ENCODE measurements around the gene PCGF5. TPM values are rescaled to one million over a fixed set of nuclear protein-coding genes. Genes with fewer than 3 reads are reported as not detected.

PCGF5 gene
- total and polyA plus RNA-seq, 4 donors, result 18.9 to 55.5 (median 32.2) TPM

DNA sequence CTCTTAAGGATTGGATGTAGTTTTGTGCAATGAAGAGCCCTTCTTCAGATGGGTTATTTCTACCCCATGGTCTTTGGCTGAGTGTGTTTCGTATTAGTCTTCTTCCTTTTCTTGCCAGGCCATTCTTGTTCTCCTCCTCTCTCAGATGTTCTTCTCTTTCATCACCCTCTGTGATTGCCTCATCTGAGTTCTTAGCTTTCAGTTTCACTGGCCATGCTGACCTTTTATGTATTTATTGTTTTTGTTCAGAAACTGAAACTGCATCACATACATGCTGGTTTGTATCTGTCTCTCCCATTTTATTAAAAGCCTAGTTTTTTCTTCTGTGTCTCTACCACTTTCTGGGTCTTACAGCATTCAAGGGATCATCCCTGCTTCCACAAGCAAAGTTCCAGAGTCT lies 21.7 kb upstream of the PCGF5 start:
- H3K9me3 ChIP-seq (ENCODE audit: control insufficient read depth in 4 of 4, low read length in 3 of 4), result no peaks in the 10 kb centered on the region
- H3K36me3 ChIP-seq (ENCODE audit: control insufficient read depth in 4 of 4, insufficient read depth in 3 of 4, low read depth in 1 of 4, low read length in 3 of 4), result no peaks in the 10 kb centered on the region
- peak overlapping the region; percentile 63 to 71 for H3K27ac ChIP-seq (ENCODE audit: low read depth in 1 of 2, low read length in 2 of 2)
- H3K9ac ChIP-seq (ENCODE audit: low read depth in 1 of 2, low read length in 2 of 2), result peak overlapping the region in 1 of 2 donors; percentile 48
- 9% methylated on average over 1 of the region's 1 CpG for WGBS
- H3K4me1 ChIP-seq (ENCODE audit: control insufficient read depth in 4 of 4, insufficient read depth in 4 of 4, low read length in 3 of 4), result peaks cover 4 to 14% (median 12%) of the 10 kb centered on the region in 4 donors
- H3K4me3 ChIP-seq (ENCODE audit: low read depth in 1 of 3, low read length in 3 of 3), result no peak overlapping the region
- H3K27me3 ChIP-seq (ENCODE audit: control insufficient read depth in 4 of 4, insufficient read depth in 4 of 4, low read length in 3 of 4), result no peaks in the 10 kb centered on the region
- TF ChIP-seq, protein P1, sequence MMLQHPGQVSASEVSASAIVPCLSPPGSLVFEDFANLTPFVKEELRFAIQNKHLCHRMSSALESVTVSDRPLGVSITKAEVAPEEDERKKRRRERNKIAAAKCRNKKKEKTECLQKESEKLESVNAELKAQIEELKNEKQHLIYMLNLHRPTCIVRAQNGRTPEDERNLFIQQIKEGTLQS (IDR thresholded peaks at IDR 0.05), result peak; percentile 99
- TF ChIP-seq HNF4A (conservative IDR thresholded peaks at IDR 0.05) (peak; percentile 25 to 27), RAD21 (IDR thresholded peaks at IDR 0.05) (peak in 1 of 2 donors; percentile 30), SP1 (IDR thresholded peaks at IDR 0.05) (peak; percentile 11), YY1 (IDR thresholded peaks at IDR 0.05) (peak; percentile 13), NR2F2 (IDR thresholded peaks at IDR 0.05) (peak; percentile 35), RXRA (IDR thresholded peaks at IDR 0.05) (peak; percentile 22 to 38), TAF1 (conservative IDR thresholded peaks at IDR 0.05) (no peak), HNF4G (IDR thresholded peaks at IDR 0.05) (no peak), JUND (IDR thresholded peaks at IDR 0.05) (peak in 1 of 2 donors; percentile 31)
- TF ChIP-seq, protein P2, sequence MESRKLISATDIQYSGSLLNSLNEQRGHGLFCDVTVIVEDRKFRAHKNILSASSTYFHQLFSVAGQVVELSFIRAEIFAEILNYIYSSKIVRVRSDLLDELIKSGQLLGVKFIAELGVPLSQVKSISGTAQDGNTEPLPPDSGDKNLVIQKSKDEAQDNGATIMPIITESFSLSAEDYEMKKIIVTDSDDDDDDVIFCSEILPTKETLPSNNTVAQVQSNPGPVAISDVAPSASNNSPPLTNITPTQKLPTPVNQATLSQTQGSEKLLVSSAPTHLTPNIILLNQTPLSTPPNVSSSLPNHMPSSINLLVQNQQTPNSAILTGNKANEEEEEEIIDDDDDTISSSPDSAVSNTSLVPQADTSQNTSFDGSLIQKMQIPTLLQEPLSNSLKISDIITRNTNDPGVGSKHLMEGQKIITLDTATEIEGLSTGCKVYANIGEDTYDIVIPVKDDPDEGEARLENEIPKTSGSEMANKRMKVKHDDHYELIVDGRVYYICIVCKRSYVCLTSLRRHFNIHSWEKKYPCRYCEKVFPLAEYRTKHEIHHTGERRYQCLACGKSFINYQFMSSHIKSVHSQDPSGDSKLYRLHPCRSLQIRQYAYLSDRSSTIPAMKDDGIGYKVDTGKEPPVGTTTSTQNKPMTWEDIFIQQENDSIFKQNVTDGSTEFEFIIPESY (IDR thresholded peaks at IDR 0.05), result no peak
- DNase-seq (ENCODE audit: low spot score), result no peak

DNA sequence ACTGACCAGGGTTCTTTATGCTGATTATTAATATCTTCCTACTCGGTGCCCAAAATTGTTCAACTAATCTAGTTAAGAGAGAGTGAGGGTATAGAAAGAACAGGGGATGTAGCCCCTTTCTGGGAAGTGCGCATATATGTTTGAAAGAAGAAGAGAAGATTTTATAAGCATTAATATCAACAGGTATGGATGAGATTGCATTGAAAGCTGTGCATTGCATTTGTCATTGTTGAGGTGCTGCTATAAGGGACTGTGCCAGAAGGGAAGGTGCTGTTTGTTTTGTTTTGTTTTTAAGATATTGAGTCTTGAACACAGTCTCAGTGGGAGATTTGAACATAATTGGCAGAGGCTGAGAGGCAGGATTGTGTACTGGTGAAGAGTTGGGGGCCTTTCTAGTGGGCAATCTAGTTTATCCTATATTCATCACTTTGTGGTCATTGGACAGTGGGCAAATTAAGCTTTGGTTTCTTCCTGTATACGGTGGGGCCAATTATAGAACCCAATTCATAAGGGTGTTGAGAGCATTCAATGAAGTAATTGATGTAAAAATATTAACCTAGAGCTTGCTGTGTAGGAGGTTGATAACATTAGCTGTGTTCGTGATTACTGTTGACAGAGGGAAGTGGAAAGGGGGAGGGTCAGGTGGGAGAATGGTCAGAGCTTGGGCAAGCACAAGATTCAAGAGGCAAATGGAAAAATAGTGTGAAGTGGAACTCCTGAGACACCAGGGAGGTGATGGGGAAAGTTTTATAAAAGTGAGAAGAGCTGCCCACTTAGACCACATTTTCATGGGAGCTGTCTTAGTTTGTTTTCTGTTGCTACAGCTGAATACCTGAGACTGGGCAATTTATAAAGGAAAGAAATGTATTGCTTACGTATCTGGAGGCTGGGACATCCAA lies 19.9 kb upstream of the PCGF5 start:
- no peaks in the 10 kb centered on the region for H3K27me3 ChIP-seq (ENCODE audit: control insufficient read depth in 4 of 4, insufficient read depth in 4 of 4, low read length in 3 of 4)
- no peak for TF ChIP-seq SP1 (IDR thresholded peaks at IDR 0.05)
- TF ChIP-seq FOXA2 (IDR thresholded peaks at IDR 0.05), result no peak
- TF ChIP-seq, protein P3, sequence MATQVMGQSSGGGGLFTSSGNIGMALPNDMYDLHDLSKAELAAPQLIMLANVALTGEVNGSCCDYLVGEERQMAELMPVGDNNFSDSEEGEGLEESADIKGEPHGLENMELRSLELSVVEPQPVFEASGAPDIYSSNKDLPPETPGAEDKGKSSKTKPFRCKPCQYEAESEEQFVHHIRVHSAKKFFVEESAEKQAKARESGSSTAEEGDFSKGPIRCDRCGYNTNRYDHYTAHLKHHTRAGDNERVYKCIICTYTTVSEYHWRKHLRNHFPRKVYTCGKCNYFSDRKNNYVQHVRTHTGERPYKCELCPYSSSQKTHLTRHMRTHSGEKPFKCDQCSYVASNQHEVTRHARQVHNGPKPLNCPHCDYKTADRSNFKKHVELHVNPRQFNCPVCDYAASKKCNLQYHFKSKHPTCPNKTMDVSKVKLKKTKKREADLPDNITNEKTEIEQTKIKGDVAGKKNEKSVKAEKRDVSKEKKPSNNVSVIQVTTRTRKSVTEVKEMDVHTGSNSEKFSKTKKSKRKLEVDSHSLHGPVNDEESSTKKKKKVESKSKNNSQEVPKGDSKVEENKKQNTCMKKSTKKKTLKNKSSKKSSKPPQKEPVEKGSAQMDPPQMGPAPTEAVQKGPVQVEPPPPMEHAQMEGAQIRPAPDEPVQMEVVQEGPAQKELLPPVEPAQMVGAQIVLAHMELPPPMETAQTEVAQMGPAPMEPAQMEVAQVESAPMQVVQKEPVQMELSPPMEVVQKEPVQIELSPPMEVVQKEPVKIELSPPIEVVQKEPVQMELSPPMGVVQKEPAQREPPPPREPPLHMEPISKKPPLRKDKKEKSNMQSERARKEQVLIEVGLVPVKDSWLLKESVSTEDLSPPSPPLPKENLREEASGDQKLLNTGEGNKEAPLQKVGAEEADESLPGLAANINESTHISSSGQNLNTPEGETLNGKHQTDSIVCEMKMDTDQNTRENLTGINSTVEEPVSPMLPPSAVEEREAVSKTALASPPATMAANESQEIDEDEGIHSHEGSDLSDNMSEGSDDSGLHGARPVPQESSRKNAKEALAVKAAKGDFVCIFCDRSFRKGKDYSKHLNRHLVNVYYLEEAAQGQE (IDR thresholded peaks at IDR 0.05), result no peak
- no peak for TF ChIP-seq RXRA (IDR thresholded peaks at IDR 0.05)
- TF ChIP-seq HNF4A (conservative IDR thresholded peaks at IDR 0.05), result no peak
- TF ChIP-seq, protein P1 (IDR thresholded peaks at IDR 0.05), result no peak
- no peak for TF ChIP-seq GABPA (IDR thresholded peaks at IDR 0.05 in 1 of 2, conservative IDR thresholded peaks at IDR 0.05 in 1 of 2)
- H3K9ac ChIP-seq (ENCODE audit: low read depth in 1 of 2, low read length in 2 of 2), result no peak overlapping the region
- H3K27ac ChIP-seq (ENCODE audit: low read depth in 1 of 2, low read length in 2 of 2), result no peak overlapping the region
- peaks cover 4 to 14% (median 12%) of the 10 kb centered on the region in 4 donors for H3K4me1 ChIP-seq (ENCODE audit: control insufficient read depth in 4 of 4, insufficient read depth in 4 of 4, low read length in 3 of 4)
- no peak for DNase-seq (ENCODE audit: low spot score)
- no peak overlapping the region for H3K4me3 ChIP-seq (ENCODE audit: low read depth in 1 of 3, low read length in 3 of 3)
- H3K9me3 ChIP-seq (ENCODE audit: control insufficient read depth in 4 of 4, low read length in 3 of 4), result no peaks in the 10 kb centered on the region
- no peaks in the 10 kb centered on the region for H3K36me3 ChIP-seq (ENCODE audit: control insufficient read depth in 4 of 4, insufficient read depth in 3 of 4, low read depth in 1 of 4, low read length in 3 of 4)
- 63% methylated on average over 5 of the region's 5 CpGs for WGBS

Data from liver (tissue), 9 donors.